HUDEP-2 (cell line): ENCODE data around the gene QRICH1.
A peak's percentile ranks its signal among the peaks of the same experiment; 100 is the strongest.
"Not testable (repeated sequence)": the region's sequence is repeated elsewhere in the genome, so short reads cannot be mapped to it uniquely, and the experiment has no call there.

Source experiments
- DNase-seq, 76 experiments: peaks; one replicate each; lab custom pipeline; 2025; ENCODE audit not compliant: unreplicated experiment in 76 of 76; lab: John Stamatoyannopoulos, UW

The QRICH1 gene

DNA sequence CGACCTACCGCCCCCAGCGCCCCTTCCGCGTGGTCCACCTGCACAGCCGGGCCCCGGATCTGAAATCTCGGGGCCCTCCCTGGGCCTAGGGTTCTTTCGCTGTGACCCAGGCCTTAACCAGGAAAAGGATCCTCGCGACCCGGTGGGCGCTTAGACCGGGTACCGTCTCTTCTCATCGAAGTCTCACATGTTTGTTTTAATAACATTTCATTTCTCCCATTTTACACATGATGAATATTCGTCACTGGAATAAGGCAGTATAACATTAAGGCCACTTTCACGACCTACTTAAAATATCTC lies 75.2 kb downstream of the QRICH1 start:
- peak in 1 of 76 experiments; percentile 48 for DNase-seq

DNA sequence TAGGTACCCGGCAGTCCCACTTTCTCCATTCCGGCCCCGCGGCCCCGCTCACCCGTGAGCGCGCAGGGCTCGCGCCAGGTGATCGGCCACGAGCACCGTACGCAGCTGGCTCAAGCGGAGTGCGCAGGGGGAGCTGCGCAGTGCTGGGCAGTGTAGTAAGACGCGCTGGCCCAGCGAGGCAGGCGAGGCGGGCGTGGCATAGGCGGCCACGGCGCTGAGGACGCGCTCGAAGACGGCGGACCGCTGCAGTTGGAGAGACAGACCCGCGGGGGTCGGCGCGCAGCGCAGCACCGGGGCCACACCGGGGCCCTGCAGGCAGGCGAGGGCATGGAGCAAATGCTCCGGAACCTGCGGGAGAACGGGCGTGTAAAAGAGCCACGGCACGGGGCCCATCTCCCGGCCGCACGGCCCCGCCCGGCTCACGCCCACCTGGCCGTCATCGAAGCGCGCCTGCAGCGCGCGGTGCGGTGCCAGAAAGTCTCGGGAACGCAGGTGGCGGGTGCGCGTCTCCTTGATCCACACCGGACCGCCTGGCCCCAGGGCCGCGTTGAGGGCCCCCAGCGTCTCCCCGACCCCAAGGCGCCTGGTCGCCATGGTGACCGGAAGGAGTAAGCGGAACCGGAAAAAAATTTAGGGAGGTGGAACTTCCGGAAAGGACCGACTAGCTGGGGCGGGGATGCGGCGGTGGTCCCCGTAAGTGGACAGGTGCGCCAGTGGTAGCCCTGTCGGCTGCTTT lies 75.7 kb downstream of the QRICH1 start, which contains the start of gene DALRD3:
TSS of gene DALRD3 (minus strand) at position 610 of the 736 bp plus-strand sequence. CDS start at position 594, 16 bp downstream.
- peak in 63 of 76 experiments; percentile 13 to 81 (median 48) for DNase-seq

DNA sequence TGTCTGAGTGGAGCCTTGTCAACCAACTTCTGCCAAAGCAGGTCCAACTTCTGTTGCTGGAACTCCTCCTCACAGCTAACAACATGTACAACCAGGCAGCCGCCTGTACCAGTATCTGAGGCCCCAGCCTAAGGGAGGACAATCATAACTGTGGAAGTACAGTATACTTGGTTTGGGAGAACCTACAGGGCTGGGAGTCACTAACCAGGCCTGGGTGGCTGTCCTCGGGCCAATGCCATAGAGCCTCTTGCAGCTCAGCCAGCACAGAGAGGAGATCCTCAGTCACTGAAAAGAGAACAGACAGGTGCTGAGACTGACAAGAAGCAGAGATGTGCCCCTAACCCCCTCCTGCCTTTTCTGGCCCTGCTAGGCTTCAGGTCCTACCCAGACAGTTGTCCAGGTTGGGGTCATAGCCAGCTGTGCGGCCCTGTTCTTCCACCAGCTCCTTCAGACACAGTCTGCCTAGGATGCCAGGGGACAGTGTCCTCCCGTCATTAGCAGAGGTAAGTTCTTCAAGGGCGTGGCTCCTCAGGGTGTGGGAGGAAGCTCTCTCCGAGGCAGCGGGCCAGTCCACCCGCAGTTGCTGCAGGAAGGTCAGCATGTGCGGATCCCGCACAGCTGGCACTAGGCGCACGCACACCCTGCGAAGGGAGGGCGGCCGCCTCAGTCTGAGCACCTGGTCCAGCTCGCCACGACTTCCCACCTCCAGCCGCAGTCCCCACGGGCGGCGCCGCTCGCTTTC lies 76.5 kb downstream of the QRICH1 start:
- DNase-seq: peak in 23 of 76 experiments; percentile 10 to 59 (median 27)

- no peak for DNase-seq
Observed at GRCh38 chr3:49016414-49017228, 77.2 kb downstream of the QRICH1 start.

DNA sequence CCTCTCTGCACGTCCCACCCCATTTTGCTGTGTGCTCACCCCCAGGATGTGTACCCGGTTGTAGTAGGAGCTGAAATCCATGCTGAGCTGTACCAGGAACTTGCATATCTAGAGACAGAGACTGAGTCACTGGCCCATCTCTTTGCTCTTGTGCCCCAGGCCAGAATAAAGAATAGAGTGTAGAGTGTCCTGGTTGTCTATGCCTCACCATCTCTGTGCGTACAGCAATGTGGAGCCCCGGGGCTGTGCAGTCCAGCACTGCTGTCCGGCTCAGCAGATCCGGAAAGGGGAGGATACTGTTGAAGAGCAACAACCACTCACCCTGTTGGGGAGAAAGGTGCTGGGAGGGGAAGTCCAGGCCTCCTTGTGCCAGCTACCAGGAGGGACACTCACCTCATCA lies 78.1 kb downstream of the QRICH1 start:
- DNase-seq: no peak

- no peak for DNase-seq
Observed at GRCh38 chr3:49015072-49015471, 78.8 kb downstream of the QRICH1 start.

DNA sequence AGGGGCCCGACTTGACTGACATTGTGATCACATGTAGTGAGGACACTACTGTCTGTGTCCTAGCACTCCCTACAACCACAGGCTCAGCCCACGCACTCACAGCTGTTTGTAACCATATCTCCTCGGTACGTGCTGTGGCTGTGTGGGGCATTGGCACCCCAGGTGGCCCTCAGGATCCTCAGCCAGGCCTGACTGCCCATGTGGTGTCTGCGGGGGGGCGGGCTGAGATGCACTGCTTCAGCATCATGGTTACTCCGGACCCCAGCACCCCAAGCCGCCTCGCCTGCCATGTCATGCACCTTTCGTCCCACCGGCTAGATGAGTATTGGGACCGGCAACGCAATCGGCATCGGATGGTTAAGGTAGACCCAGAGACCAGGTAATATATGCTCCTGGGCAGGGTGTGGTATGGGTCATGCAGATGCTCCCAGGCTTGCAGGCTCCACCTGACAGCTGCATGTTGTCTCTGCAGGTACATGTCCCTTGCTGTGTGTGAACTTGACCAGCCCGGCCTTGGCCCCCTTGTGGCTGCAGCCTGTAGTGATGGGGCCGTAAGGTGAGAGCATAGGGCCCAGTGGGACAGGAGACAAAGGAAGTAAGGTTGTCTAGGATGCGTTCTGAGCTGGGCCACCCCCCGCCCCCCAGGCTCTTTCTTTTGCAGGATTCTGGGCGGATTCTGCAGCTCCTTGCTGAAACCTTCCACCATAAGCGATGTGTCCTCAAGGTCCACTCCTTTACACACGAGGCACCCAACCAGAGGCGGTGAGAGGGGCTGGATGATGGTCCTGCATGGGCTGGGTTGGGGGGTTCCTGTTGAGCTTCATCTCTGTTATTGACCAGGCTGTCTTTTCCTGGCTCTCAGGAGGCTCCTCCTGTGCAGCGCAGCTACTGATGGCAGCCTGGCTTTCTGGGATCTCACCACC lies 79.9 kb downstream of the QRICH1 start:
- peak in 51 of 76 experiments; percentile 19 to 80 (median 44) for DNase-seq

GRCh38 chr3:49013113-49013737 lies 80.6 kb downstream of the QRICH1 start:
- DNase-seq: peak in 7 of 76 experiments; percentile 6 to 31 (median 22)

DNA sequence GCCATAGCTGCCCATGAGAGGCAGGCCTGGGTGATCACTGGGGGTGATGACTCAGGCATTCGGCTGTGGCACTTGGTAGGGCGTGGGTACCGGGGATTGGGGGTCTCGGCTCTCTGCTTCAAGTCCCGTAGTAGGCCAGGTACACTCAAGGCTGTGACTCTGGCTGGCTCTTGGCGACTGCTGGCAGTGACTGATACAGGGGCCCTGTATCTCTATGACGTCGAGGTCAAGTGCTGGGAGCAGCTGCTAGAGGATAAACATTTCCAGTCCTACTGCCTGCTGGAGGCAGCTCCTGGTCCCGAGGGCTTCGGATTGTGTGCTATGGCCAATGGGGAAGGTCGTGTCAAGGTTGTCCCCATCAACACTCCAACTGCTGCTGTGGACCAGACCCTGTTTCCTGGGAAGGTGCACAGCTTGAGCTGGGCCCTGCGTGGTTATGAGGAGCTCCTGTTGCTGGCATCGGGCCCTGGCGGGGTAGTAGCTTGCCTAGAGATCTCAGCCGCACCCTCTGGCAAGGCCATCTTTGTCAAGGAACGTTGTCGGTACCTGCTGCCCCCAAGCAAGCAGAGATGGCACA lies 81.3 kb downstream of the QRICH1 start:
- peak in 4 of 76 experiments; percentile 3 to 30 (median 12) for DNase-seq

DNA sequence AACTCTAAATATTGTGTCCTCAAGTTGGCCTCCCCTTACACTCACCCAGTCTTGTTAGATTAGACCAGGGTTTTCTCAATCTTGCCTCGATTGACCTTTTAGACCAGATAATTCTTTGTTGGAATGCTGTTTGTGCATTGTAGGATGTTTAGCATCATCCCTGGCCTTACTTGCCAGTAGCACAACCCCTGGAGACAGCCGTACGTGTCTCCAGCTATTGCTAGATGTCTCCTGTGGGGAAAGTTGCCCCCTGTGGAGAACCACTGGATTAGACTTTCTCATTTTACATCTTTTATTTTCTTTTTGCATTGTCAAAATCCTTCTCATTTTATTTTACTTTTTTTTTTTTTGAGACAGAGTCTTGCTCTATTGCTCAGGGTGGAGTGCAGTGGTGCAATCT lies 84.5 kb downstream of the QRICH1 start:
- DNase-seq: no peak

GRCh38 chr3:49008627-49009026 lies 85.2 kb downstream of the QRICH1 start:
- DNase-seq: not testable (repeated sequence)

DNA sequence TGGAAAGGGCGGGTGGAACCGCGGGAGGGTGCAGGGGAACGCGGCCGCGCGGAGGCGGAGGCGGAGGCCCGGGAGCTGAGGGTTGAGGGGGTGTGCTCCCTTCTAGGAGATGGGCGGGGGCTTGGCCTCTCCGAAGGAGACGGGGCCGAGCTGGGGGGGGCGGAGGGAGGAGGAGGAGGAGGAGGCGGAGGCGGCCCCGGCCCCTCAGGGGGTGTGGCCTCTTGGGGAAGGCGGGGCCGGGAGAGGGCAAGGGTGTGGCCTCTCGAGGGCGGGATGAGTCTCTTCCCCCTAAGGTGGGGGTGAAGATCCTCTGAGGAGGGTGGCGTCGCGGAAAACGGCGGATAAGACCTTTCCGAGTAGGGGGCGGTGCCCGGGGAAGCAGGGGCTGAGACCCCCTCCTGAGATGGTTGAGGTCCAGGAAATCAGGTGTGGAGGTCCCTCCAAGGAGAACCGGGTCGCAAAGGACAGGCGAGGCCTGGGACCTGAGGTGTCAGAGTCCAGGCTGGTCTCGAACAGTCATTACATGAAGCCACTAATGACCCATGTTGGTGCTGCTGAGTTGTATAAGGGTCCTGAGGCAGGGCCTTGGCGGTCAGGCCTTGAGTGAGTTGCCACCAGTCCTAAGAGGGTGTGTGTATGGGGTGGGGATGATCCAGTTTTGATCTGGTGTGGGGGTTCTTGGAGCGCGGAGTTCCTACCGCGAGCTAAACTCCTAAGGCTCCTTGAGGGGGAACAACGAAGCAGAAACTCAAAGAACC lies 85.9 kb downstream of the QRICH1 start:
- DNase-seq: peak in 74 of 76 experiments; percentile 51 to 98 (median 92)

- peak in 75 of 76 experiments; percentile 66 to 98 (median 94) for DNase-seq
Observed at GRCh38 chr3:49007068-49007770, 86.7 kb downstream of the QRICH1 start, which contains the start of gene WDR6. Gene WDR6 (plus strand): TSS chr3:49007391. CDS start chr3:49007432, 41 bp downstream.

GRCh38 chr3:49006408-49007067 lies 87.3 kb downstream of the QRICH1 start:
- peak in 2 of 76 experiments; percentile 28 to 30 for DNase-seq

GRCh38 chr3:49005998-49006397 lies 87.9 kb downstream of the QRICH1 start:
- DNase-seq: no peak

DNA sequence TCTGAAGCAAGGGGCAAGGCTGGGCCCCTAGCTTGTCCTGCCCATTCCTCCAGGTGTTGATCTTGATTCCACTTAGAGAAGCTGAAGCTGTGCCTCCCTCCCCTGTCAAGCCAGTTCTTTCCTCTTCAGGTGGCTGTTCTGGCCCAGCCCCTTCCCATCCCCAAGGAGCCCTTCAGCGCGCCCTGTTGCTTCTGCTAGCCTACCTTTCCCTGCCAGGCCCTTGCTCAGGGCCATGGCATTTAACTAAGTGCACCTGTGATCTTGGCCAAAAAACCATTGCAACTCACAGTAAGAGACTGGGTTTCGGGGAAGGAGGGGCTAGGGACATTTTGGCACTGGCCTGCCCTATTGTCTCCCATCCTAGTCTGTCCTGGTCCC lies 88.6 kb downstream of the QRICH1 start:
- DNase-seq: no peak
